SIG-M5 treated with dmso at 0.1 percent for 504 hours (cell line): Measurements from ENCODE around the gene RBM44.
A peak's percentile ranks its signal among the peaks of the same experiment; 100 is the strongest.

Experiments
- DNase-seq: peaks from one replicate; lab custom pipeline; 2025; ENCODE audit not compliant: unreplicated experiment; lab: John Stamatoyannopoulos, UW

The RBM44 gene

GRCh38 chr2:237884681-237885080 lies 86.1 kb downstream of the RBM44 start:
- DNase-seq, result no peak

DNA sequence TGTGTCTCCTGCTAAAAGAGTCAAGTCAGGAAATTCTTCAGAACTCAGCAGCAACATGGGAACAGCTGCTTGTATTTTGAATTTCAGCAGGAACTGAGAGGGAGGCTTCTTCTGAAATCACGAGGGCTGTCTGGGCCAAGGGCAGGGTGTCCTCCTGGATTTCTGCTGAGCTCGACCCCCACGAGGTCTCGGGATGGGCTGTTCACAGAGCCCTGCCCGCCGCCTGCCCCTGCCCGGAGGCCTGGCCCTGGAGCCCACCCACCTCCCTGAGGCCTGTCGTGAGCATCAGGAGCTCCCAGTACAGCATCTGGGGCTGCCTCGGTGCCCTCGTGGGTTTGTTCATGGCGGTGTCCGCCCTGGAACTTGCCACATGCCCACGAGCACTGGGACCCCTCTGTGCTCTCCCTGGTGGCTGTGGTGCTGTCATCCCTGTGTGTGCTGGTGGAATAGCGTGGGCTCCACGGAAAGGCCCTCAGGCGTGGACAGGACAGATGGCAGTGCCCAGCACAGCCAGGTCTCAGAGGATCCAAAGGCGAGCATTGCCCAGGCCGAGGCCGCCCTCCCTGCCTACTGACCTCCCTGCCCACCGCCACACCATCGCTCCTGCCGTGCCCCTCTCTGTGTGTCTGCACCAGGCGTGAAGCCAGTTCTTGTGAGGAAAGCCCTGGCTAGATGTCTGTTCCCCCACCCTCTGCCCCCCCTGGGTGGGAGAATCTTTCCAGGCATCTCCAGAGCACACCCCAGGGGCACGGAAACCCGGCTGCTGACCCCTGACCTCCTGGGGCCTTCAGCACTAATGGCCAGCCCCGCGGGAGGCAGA lies 86.7 kb downstream of the RBM44 start:
- no peak for DNase-seq

GRCh38 chr2:237885931-237886684 lies 87.5 kb downstream of the RBM44 start:
- no peak for DNase-seq

DNA sequence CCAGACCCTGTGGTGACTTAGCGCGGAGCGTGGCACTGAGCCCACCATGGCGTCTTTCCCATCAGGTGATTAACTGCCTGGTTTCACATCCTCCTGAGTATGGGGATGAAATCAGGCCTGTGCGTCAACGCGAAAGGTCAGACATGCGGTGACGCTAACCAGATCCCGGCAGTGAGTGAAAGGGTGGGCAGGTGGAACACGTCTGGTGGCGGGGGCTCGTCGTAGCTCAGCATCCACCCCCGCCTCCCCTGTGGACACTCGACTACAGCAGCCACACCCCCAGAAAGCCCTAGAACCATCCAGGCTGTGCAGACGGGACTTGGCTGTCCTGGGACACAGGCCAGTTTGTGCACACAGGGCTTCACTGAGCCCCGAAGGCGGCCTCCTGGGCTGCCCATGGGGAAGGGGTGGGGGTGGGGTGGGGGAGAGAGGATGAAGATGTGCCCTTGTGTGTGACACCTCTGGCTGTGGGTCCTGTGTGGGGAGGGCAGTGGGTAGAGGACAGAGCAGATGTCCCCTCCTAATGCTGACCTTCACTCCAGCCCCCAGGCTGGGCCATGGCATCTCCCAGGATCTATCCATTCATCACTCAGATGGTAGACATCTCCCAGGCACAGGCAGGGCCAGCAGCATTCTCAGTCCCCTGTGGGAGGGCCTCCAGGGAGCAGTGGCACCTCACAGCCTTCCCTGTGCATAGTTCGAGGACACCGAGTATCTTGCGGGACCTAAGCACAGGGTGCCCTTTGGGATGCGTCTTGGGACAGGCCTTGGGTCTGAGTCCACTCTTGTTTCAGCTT lies 88.3 kb downstream of the RBM44 start:
- no peak for DNase-seq

DNA sequence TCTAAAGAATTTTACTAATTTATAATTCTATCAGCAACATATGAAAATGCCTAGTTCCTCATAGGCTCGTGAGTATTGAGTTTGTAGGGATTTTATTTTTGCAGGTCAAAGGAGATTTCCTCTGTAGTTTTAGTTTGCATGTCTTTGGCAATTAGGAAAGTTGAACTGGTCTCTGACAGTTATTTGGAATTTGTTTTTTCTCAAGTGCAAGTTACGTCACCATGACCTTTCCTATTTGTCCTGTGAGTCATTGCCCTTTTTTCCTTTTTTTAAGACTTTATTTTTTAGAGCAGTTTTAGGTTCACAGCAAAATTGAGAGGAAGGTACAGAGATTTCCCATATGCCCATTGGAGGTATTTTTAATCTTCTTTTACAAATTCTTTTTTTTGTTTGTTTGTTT lies 89.8 kb downstream of the RBM44 start:
- peak; percentile 33 for DNase-seq

GRCh38 chr2:237889016-237889415 lies 90.4 kb downstream of the RBM44 start:
- DNase-seq, result no peak

- no peak for DNase-seq
These were observed 91.2 kb downstream of the RBM44 start for GRCh38 chr2:237889811-237890210.
